HG03280 (cell line): ENCODE measurements around the gene SMYD5.

ENCODE experiments used
- ATAC-seq: cut with Tn5 transposase; IDR thresholded peaks from one replicate; pipeline ENCODE4 v1.9.1; 2021; ENCODE audit warnings: mild to moderate bottlenecking, moderate library complexity; ENCODE audit not compliant: unreplicated experiment

SMYD5 gene

DNA sequence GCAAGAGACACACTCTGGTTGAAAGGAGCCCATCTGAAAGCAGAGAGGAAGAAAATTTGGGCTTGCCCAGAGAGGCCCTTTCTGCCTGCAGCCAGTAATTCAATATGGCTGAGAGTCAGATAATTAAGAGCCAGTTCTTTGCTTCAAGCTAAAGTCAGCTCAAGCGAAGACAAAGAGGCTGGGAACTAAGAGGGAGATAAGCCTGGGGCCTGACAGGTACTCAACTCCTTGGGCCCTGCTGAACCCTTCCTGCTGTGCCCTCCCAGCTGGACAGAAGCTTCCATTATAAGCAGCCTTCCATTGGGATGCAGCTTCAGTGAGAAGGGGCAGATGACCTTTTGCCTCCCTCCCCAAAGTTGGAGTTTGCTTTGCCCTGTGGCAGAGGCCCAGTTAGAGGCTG is 58.2 kb downstream of the SMYD5 start:
- no peak for ATAC-seq
